Hepatocyte (in vitro differentiated cells): ENCODE measurements around the gene PRDM16.

Source experiments
- CTCF ChIP-seq: fragments of 200-600 bp; sonication (generic); IDR thresholded peaks from 2 replicates; pipeline ENCODE4 v1.5.1; 2016; ENCODE audit warnings: antibody characterized with exemption, mild to moderate bottlenecking; ENCODE audit not compliant: poor library complexity
- EZH2 ChIP-seq: fragments of 200-600 bp; sonication (generic); IDR thresholded peaks from 2 replicates; pipeline ENCODE4 v1.6.1; 2016; ENCODE audit warnings: antibody characterized with exemption, mild to moderate bottlenecking, borderline replicate concordance
- EZH2phosphoT487 ChIP-seq: fragments of 200-600 bp; sonication (generic); IDR thresholded peaks from one replicate; pipeline ENCODE4 v1.6.1; 2018; ENCODE audit warnings: antibody characterized with exemption, mild to moderate bottlenecking, low read depth, moderate library complexity; ENCODE audit not compliant: unreplicated experiment, severe bottlenecking

GRCh38 chr1:3335754-3336640, 267.0 kb downstream of the PRDM16 start:
- TF ChIP-seq CTCF: no peak
- TF ChIP-seq EZH2: no peak
- no peak for TF ChIP-seq EZH2phosphoT487
